Measurements from ENCODE around the gene MUC5AC. TPM values are rescaled to one million over a fixed set of nuclear protein-coding genes. Genes with fewer than 3 reads are reported as not detected.
"Not testable (repeated sequence)": the region's sequence is repeated elsewhere in the genome, so short reads cannot be mapped to it uniquely, and the experiment has no call there.

Gene MUC5AC
- total RNA-seq, 3 donors from 2014 or later, result under 0.01 TPM; not detected in 1

DNA sequence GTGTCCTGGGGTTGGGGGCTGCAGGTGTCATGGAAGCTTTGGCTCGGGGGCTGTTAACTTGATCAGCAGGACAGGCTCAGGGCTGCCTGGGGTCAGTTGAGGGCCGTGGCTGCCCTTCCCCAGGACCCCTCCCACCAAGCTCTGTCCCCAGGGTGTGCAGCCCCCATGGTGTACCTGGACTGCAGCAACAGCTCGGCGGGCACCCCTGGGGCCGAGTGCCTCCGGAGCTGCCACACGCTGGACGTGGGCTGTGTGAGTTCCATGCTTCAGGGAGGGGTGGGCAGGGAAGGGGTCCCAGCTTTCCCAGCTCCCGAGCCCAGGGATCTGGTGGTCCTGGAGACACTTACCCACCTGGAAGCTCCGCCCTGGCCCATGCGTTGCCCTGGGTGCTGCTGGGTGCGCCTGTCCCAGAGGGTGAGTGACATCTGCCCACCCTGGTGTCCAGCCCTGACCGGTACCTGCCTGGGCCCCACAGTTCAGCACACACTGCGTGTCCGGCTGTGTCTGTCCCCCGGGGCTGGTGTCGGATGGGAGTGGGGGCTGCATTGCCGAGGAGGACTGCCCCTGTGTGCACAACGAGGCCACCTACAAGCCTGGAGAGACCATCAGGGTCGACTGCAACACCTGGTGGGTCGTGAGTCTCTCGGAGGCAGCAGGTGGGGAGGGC is 76.4 kb downstream of the MUC5AC start:
- H3K36me3 Mint-ChIP-seq (ENCODE audit: insufficient read depth), result no peaks in the 10 kb centered on the region
- H3K4me3 Mint-ChIP-seq, result no peak overlapping the region
- H3K4me1 Mint-ChIP-seq (ENCODE audit: low read depth), result no peaks in the 10 kb centered on the region
- no peaks in the 10 kb centered on the region for H3K27me3 Mint-ChIP-seq (ENCODE audit: low read depth)
- ATAC-seq, result no peak
- no peak for DNase-seq
- no peaks in the 10 kb centered on the region for H3K9me3 Mint-ChIP-seq

- no peak for DNase-seq
- no peak for ATAC-seq
- H3K27me3 Mint-ChIP-seq (ENCODE audit: low read depth), result no peaks in the 10 kb centered on the region
- no peaks in the 10 kb centered on the region for H3K4me1 Mint-ChIP-seq (ENCODE audit: low read depth)
- no peaks in the 10 kb centered on the region for H3K9me3 Mint-ChIP-seq
- no peak overlapping the region for H3K4me3 Mint-ChIP-seq
- no peaks in the 10 kb centered on the region for H3K36me3 Mint-ChIP-seq (ENCODE audit: insufficient read depth)
These were observed 77.1 kb downstream of the MUC5AC start for GRCh38 chr11:1234771-1235305.

GRCh38 chr11:1235306-1235900 is 77.7 kb downstream of the MUC5AC start:
- H3K9me3 Mint-ChIP-seq, result no peaks in the 10 kb centered on the region
- no peaks in the 10 kb centered on the region for H3K27me3 Mint-ChIP-seq (ENCODE audit: low read depth)
- ATAC-seq (no peak), DNase-seq (no peak)
- no peaks in the 10 kb centered on the region for H3K36me3 Mint-ChIP-seq (ENCODE audit: insufficient read depth)
- no peaks in the 10 kb centered on the region for H3K4me1 Mint-ChIP-seq (ENCODE audit: low read depth)
- no peak overlapping the region for H3K4me3 Mint-ChIP-seq

- Mint-ChIP-seq H3K4me1 (ENCODE audit: low read depth) (no peaks in the 10 kb centered on the region), H3K4me3 (no peak overlapping the region), H3K36me3 (ENCODE audit: insufficient read depth) (no peaks in the 10 kb centered on the region), H3K9me3 (no peaks in the 10 kb centered on the region), H3K27me3 (ENCODE audit: low read depth) (no peaks in the 10 kb centered on the region)
- DNase-seq, result no peak
- no peak for ATAC-seq
These were observed 78.2 kb downstream of the MUC5AC start for GRCh38 chr11:1235901-1236315.

- H3K4me1 Mint-ChIP-seq (ENCODE audit: low read depth), result no peaks in the 10 kb centered on the region
- H3K4me3 Mint-ChIP-seq, result no peak overlapping the region
- no peaks in the 10 kb centered on the region for H3K9me3 Mint-ChIP-seq
- no peaks in the 10 kb centered on the region for H3K27me3 Mint-ChIP-seq (ENCODE audit: low read depth)
- DNase-seq (no peak), ATAC-seq (no peak)
- H3K36me3 Mint-ChIP-seq (ENCODE audit: insufficient read depth), result no peaks in the 10 kb centered on the region
These were observed 78.8 kb downstream of the MUC5AC start for GRCh38 chr11:1236316-1237127.

DNA sequence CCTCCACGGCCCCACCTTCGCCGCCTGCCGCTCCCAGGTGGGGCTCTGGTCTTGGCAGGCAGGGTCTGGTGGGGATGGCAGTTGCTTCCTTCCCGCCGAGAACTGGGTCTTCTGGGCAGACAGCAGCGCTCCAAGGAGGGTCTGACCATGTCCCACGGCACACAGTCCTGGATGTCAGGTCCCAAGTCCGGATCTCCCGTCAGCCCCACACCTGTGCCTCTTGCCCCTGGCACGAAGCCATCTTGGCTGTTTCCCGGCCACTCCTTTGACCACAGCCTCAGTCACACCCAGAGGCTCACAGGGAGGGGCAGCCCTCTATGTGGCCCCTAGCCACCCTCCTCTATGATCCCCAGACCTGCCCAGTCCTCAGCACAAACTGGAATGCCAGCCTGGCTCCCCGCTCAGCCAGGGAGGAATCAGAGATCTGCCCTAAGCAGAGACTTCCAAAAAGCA is 79.4 kb downstream of the MUC5AC start:
- Mint-ChIP-seq H3K36me3 (ENCODE audit: insufficient read depth) (no peaks in the 10 kb centered on the region), H3K27me3 (ENCODE audit: low read depth) (no peaks in the 10 kb centered on the region), H3K9me3 (no peaks in the 10 kb centered on the region), H3K4me1 (ENCODE audit: low read depth) (no peaks in the 10 kb centered on the region), H3K4me3 (no peak overlapping the region)
- DNase-seq (no peak), ATAC-seq (no peak)

DNA sequence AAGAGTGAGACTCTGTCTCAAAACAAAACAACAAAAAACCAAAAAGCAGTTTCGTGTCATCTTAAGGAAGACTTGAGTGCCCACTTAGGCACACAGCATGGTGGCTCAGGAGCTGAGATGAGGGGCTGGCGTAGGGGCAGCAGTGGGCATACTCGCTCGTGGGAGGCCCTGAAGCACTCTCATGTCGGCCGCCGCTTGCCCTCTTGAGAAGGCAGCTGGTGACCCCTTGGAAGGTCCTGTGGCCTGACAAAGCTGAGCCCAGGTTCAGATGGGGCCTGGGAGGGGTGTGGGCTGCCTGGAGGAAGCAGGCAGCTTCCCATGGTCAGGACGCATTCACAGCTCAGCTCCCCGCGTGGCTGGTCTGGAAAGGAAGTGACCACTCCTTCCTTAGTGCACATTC is 80.1 kb downstream of the MUC5AC start:
- ATAC-seq, result no peak
- no peak for DNase-seq
- H3K27me3 Mint-ChIP-seq (ENCODE audit: low read depth), result no peaks in the 10 kb centered on the region
- no peaks in the 10 kb centered on the region for H3K36me3 Mint-ChIP-seq (ENCODE audit: insufficient read depth)
- H3K9me3 Mint-ChIP-seq, result no peaks in the 10 kb centered on the region
- H3K4me3 Mint-ChIP-seq, result no peak overlapping the region
- H3K4me1 Mint-ChIP-seq (ENCODE audit: low read depth), result no peaks in the 10 kb centered on the region

DNA sequence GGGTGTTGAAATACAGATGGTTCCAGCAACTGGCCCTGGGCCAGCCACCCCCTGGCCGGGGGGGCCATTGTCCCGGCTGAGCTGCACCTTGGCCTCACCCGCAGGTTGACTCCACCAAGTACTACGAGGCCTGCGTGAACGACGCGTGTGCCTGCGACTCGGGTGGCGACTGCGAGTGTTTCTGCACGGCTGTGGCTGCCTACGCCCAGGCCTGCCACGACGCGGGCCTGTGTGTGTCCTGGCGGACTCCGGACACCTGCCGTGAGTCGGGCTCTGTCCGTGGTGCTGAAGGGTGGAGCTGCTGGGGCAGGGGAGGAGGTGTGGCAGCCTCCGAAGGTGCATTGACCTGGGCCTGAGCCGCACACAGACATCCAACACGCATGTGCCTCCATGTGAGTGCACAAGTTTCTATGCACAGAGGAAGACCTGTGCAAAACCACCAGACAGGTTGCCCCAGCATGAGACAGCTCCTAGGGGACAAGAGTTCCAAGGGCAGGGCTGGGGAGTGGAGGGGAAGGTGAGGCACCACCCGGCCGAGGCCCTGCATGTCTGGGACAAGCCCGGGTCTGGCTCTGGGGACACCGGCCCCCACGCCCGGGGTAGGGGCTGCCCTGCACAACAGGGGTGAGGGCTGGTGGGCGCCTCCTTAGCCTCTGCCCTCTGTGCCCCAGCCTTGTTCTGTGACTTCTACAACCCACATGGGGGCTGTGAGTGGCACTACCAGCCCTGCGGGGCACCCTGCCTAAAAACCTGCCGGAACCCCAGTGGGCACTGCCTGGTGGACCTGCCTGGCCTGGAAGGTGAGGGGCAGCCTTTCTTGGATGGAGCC is 81.2 kb downstream of the MUC5AC start:
- H3K4me1 Mint-ChIP-seq (ENCODE audit: low read depth), result no peaks in the 10 kb centered on the region
- no peaks in the 10 kb centered on the region for H3K9me3 Mint-ChIP-seq
- ATAC-seq (no peak), DNase-seq (no peak)
- H3K27me3 Mint-ChIP-seq (ENCODE audit: low read depth), result no peaks in the 10 kb centered on the region
- H3K4me3 Mint-ChIP-seq, result no peak overlapping the region
- H3K36me3 Mint-ChIP-seq (ENCODE audit: insufficient read depth), result no peaks in the 10 kb centered on the region

DNA sequence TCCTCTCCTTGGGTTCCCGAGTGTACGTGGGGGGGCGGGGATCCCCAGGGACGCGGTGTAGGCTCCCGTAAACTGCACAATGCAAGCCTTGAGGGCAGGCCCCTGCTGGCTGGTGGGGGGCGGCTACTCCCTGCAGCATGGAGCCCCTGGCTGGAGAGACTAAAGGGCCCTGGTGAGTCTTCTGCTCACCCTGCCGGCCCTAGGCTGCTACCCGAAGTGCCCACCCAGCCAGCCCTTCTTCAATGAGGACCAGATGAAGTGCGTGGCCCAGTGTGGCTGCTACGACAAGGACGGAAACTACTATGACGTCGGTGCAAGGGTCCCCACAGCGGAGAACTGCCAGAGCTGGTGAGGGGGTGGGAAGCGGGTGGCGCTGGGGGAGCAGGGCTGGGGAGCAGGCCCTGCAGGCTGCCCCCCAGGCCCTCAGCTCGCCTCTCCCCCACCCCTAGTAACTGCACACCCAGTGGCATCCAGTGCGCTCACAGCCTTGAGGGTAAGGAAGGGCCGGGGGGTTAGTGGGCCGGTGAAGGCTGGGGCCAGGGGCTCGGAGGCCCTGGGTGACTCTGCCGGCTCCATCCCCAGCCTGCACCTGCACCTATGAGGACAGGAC is 81.9 kb downstream of the MUC5AC start:
- DNase-seq, result no peak
- Mint-ChIP-seq H3K27me3 (ENCODE audit: low read depth) (no peaks in the 10 kb centered on the region), H3K4me3 (no peak overlapping the region), H3K4me1 (ENCODE audit: low read depth) (no peaks in the 10 kb centered on the region), H3K36me3 (ENCODE audit: insufficient read depth) (no peaks in the 10 kb centered on the region), H3K9me3 (no peaks in the 10 kb centered on the region)
- ATAC-seq, result no peak

DNA sequence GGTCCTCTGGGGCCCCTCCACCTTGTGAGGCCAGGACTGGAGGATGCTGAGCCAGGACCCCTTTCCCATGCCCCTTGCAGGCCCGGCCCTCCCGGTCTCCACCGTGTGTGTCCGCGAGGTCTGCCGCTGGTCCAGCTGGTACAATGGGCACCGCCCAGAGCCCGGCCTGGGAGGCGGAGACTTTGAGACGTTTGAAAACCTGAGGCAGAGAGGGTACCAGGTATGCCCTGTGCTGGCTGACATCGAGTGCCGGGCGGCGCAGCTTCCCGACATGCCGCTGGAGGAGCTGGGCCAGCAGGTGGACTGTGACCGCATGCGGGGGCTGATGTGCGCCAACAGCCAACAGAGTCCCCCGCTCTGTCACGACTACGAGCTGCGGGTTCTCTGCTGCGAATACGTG is 83.0 kb downstream of the MUC5AC start:
- H3K27me3 Mint-ChIP-seq (ENCODE audit: low read depth), result no peaks in the 10 kb centered on the region
- no peaks in the 10 kb centered on the region for H3K9me3 Mint-ChIP-seq

DNA sequence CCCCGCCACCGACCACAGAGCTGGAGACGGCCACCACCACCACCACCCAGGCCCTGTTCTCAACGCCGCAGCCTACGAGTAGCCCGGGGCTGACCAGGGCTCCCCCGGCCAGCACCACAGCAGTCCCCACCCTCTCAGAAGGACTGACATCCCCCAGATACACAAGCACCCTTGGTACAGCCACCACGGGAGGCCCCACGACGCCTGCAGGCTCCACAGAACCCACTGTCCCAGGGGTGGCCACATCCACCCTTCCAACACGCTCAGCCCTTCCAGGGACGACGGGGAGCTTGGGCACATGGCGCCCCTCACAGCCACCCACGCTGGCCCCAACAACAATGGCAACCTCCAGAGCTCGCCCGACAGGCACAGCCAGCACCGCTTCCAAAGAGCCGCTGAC is 84.0 kb downstream of the MUC5AC start:
- no peaks in the 10 kb centered on the region for H3K9me3 Mint-ChIP-seq
- no peaks in the 10 kb centered on the region for H3K27me3 Mint-ChIP-seq (ENCODE audit: low read depth)
- ATAC-seq, result no peak
- H3K36me3 Mint-ChIP-seq (ENCODE audit: insufficient read depth), result no peaks in the 10 kb centered on the region
- H3K4me1 Mint-ChIP-seq (ENCODE audit: low read depth), result no peaks in the 10 kb centered on the region
- no peak overlapping the region for H3K4me3 Mint-ChIP-seq
- DNase-seq, result no peak

More for the DNA sequence above, 83.0 kb downstream of the MUC5AC start:
- ATAC-seq (no peak), DNase-seq (no peak)
- H3K36me3 Mint-ChIP-seq (ENCODE audit: insufficient read depth), result no peaks in the 10 kb centered on the region
- no peak overlapping the region for H3K4me3 Mint-ChIP-seq
- H3K4me1 Mint-ChIP-seq (ENCODE audit: low read depth), result no peaks in the 10 kb centered on the region

DNA sequence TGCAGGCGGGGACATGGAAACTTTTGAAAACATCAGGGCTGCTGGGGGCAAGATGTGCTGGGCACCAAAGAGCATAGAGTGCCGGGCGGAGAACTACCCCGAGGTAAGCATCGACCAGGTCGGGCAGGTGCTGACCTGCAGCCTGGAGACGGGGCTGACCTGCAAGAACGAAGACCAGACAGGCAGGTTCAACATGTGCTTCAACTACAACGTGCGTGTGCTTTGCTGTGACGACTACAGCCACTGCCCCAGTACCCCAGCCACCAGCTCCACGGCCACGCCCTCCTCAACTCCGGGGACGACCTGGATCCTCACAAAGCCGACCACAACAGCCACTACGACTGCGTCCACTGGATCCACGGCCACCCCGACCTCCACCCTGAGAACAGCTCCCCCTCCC is 84.5 kb downstream of the MUC5AC start:
- H3K36me3 Mint-ChIP-seq (ENCODE audit: insufficient read depth), result no peaks in the 10 kb centered on the region
- no peaks in the 10 kb centered on the region for H3K4me1 Mint-ChIP-seq (ENCODE audit: low read depth)
- DNase-seq (no peak), ATAC-seq (no peak)
- no peaks in the 10 kb centered on the region for H3K27me3 Mint-ChIP-seq (ENCODE audit: low read depth)
- H3K4me3 Mint-ChIP-seq, result no peak overlapping the region
- no peaks in the 10 kb centered on the region for H3K9me3 Mint-ChIP-seq

DNA sequence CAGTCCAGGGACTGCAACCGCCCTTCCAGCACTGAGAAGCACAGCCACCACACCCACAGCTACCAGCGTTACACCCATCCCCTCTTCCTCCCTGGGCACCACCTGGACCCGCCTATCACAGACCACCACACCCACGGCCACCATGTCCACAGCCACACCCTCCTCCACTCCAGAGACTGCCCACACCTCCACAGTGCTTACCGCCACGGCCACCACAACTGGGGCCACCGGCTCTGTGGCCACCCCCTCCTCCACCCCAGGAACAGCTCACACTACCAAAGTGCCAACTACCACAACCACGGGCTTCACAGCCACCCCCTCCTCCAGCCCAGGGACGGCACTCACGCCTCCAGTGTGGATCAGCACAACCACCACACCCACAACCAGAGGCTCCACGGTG is 85.0 kb downstream of the MUC5AC start:
- H3K27me3 Mint-ChIP-seq (ENCODE audit: low read depth); H3K4me1 Mint-ChIP-seq (ENCODE audit: low read depth); H3K36me3 Mint-ChIP-seq (ENCODE audit: insufficient read depth); H3K4me3 Mint-ChIP-seq; H3K9me3 Mint-ChIP-seq; DNase-seq; ATAC-seq: not testable (repeated sequence)

DNA sequence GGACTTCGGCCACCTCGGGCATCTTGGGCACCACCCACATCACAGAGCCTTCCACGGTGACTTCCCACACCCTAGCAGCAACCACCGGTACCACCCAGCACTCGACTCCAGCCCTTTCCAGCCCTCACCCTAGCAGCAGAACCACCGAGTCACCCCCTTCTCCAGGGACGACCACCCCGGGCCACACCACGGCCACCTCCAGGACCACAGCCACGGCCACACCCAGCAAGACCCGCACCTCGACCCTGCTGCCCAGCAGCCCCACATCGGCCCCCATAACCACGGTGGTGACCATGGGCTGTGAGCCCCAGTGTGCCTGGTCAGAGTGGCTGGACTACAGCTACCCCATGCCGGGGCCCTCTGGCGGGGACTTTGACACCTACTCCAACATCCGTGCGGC is 85.8 kb downstream of the MUC5AC start:
- not testable (repeated sequence) for H3K36me3 Mint-ChIP-seq (ENCODE audit: insufficient read depth); DNase-seq; H3K4me1 Mint-ChIP-seq (ENCODE audit: low read depth); H3K9me3 Mint-ChIP-seq; H3K27me3 Mint-ChIP-seq (ENCODE audit: low read depth); ATAC-seq; H3K4me3 Mint-ChIP-seq
